Measurements from ENCODE around the gene MOGAT3.
A peak's percentile ranks its signal among the peaks of the same experiment; 100 is the strongest.

The MOGAT3 gene

GRCh38 chr7:101220295-101220694, 19.5 kb upstream of the MOGAT3 start:
- no peak overlapping the region for H3K4me3 ChIP-seq (ENCODE audit: low read length)
- no peaks in the 10 kb centered on the region for H3F3A ChIP-seq (ENCODE audit: control insufficient read depth, insufficient read depth)
- no peaks in the 10 kb centered on the region for H3K27me3 ChIP-seq (ENCODE audit: control insufficient read depth, low read length)
- H4K20me1 ChIP-seq (ENCODE audit: control insufficient read depth, insufficient read depth, low read depth, low read length), result no peaks in the 10 kb centered on the region
- peaks cover 37% of the 10 kb centered on the region for H3K79me2 ChIP-seq (ENCODE audit: control insufficient read depth, low read length)
- H3K4me2 ChIP-seq (ENCODE audit: low read length), result no peak overlapping the region
- H3K9me3 ChIP-seq (ENCODE audit: control insufficient read depth, insufficient read depth, low read length), result no peaks in the 10 kb centered on the region
- H3K9me2 ChIP-seq (replicated peaks; ENCODE audit: control insufficient read depth, low read length), result no peaks in the 10 kb centered on the region
- H3K4me1 ChIP-seq (ENCODE audit: control insufficient read depth, low read length), result peaks cover 19% of the 10 kb centered on the region
- peaks cover 13% of the 10 kb centered on the region for H3K36me3 ChIP-seq (ENCODE audit: control insufficient read depth, low read length)
- TF ChIP-seq CTCF (IDR thresholded peaks at IDR 0.05; ENCODE audit: low read depth, low read length, poor library complexity, severe bottlenecking) (no peak), EZH2phosphoT487 (IDR thresholded peaks at IDR 0.05; ENCODE audit: borderline replicate concordance, low read length) (no peak)
- no peak overlapping the region for H3K27ac ChIP-seq (ENCODE audit: low read depth, low read length)

- Histone ChIP-seq H3F3A (ENCODE audit: control insufficient read depth, insufficient read depth) (no peaks in the 10 kb centered on the region), H3K4me3 (ENCODE audit: low read length) (peak overlapping the region; percentile 79), H3K4me2 (ENCODE audit: low read length) (peak overlapping the region; percentile 82), H3K36me3 (ENCODE audit: control insufficient read depth, low read length) (peaks cover 6% of the 10 kb centered on the region), H3K27ac (ENCODE audit: low read depth, low read length) (no peak overlapping the region), H4K20me1 (ENCODE audit: control insufficient read depth, insufficient read depth, low read depth, low read length) (no peaks in the 10 kb centered on the region), H3K9me3 (ENCODE audit: control insufficient read depth, insufficient read depth, low read length) (no peaks in the 10 kb centered on the region), H3K79me2 (ENCODE audit: control insufficient read depth, low read length) (peaks cover 37% of the 10 kb centered on the region), H3K4me1 (ENCODE audit: control insufficient read depth, low read length) (peaks cover 19% of the 10 kb centered on the region), H3K27me3 (ENCODE audit: control insufficient read depth, low read length) (no peaks in the 10 kb centered on the region), H3K9me2 (replicated peaks; ENCODE audit: control insufficient read depth, low read length) (no peaks in the 10 kb centered on the region)
- TF ChIP-seq EZH2phosphoT487 (IDR thresholded peaks at IDR 0.05; ENCODE audit: borderline replicate concordance, low read length) (no peak), CTCF (IDR thresholded peaks at IDR 0.05; ENCODE audit: low read depth, low read length, poor library complexity, severe bottlenecking) (no peak)
These were observed 17.6 kb upstream of the MOGAT3 start for GRCh38 chr7:101218236-101219125.

GRCh38 chr7:101217388-101218235, 16.8 kb upstream of the MOGAT3 start, which contains the start of the genes PLOD3 and ZNHIT1:
Gene PLOD3, minus strand, starts transcription at chr7:101217581. Its CDS starts 307 bp downstream, at chr7:101217274.
Gene ZNHIT1, plus strand, starts transcription at chr7:101218165. Its CDS starts 31 bp downstream, at chr7:101218196.
- Histone ChIP-seq H3K79me2 (ENCODE audit: control insufficient read depth, low read length) (peaks cover 37% of the 10 kb centered on the region), H3K4me2 (ENCODE audit: low read length) (peak within 1 kb of the TSS; percentile 82), H3K27ac (ENCODE audit: low read depth, low read length) (peak within 1 kb of the TSS; percentile 49), H3K4me3 (ENCODE audit: low read length) (peak within 1 kb of the TSS; percentile 79), H3K9me2 (replicated peaks; ENCODE audit: control insufficient read depth, low read length) (no peaks in the 10 kb centered on the region), H3K36me3 (ENCODE audit: control insufficient read depth, low read length) (peaks cover under 1% of the 10 kb centered on the region; the same call in 1 of the 2 replicates), H3K9me3 (ENCODE audit: control insufficient read depth, insufficient read depth, low read length) (no peaks in the 10 kb centered on the region), H3F3A (ENCODE audit: control insufficient read depth, insufficient read depth) (no peaks in the 10 kb centered on the region), H3K27me3 (ENCODE audit: control insufficient read depth, low read length) (no peaks in the 10 kb centered on the region), H4K20me1 (ENCODE audit: control insufficient read depth, insufficient read depth, low read depth, low read length) (no peaks in the 10 kb centered on the region), H3K4me1 (ENCODE audit: control insufficient read depth, low read length) (peaks cover 19% of the 10 kb centered on the region)
- TF ChIP-seq CTCF (IDR thresholded peaks at IDR 0.05; ENCODE audit: low read depth, low read length, poor library complexity, severe bottlenecking) (peak; percentile 31), EZH2phosphoT487 (IDR thresholded peaks at IDR 0.05; ENCODE audit: borderline replicate concordance, low read length) (no peak)

Data from DOHH2 (cell line).